DMS114 treated with DMSO at 0.1 percent for 48 hours (cell line): ENCODE results near the gene LYZ.
"Not testable (repeated sequence)": the region's sequence is repeated elsewhere in the genome, so short reads cannot be mapped to it uniquely, and the experiment has no call there.

Source experiments
- DNase-seq: peaks from one replicate; lab custom pipeline; 2025; ENCODE audit not compliant: unreplicated experiment; lab: John Stamatoyannopoulos, UW

The LYZ gene

GRCh38 chr12:69348162-69348938 lies at the start of gene LYZ:
TSS of gene LYZ (plus strand) at chr12:69348381. CDS start at chr12:69348409, 28 bp downstream.
- no peak for DNase-seq

- no peak for DNase-seq
Measured at GRCh38 chr12:69298947-69299346, 49.2 kb upstream of the LYZ start.

GRCh38 chr12:69304284-69304683 lies 43.9 kb upstream of the LYZ start:
- DNase-seq, result no peak

GRCh38 chr12:69309461-69309860 lies 38.7 kb upstream of the LYZ start:
- no peak for DNase-seq

GRCh38 chr12:69313209-69313608 lies 35.0 kb upstream of the LYZ start:
- no peak for DNase-seq

- DNase-seq, result not testable (repeated sequence)
Measured at GRCh38 chr12:69316784-69317183, 31.4 kb upstream of the LYZ start.

- DNase-seq, result not testable (repeated sequence)
Measured at GRCh38 chr12:69317233-69317632, 30.9 kb upstream of the LYZ start.

- no peak for DNase-seq
Measured at GRCh38 chr12:69318225-69318624, 30.0 kb upstream of the LYZ start.

- no peak for DNase-seq
Measured at GRCh38 chr12:69321351-69321750, 26.8 kb upstream of the LYZ start.

- no peak for DNase-seq
Measured at GRCh38 chr12:69324797-69325466, 23.2 kb upstream of the LYZ start.

- DNase-seq, result no peak
Measured at GRCh38 chr12:69328426-69328825, 19.8 kb upstream of the LYZ start.

- DNase-seq, result no peak
Measured at GRCh38 chr12:69329669-69330428, 18.3 kb upstream of the LYZ start.

GRCh38 chr12:69330475-69331473 lies 17.4 kb upstream of the LYZ start:
- no peak for DNase-seq

GRCh38 chr12:69331519-69331908 lies 16.7 kb upstream of the LYZ start:
- no peak for DNase-seq

GRCh38 chr12:69331909-69332684 lies 16.1 kb upstream of the LYZ start:
- DNase-seq, result no peak

GRCh38 chr12:69332815-69333358 lies 15.3 kb upstream of the LYZ start:
- DNase-seq, result no peak

GRCh38 chr12:69334158-69334557 lies 14.0 kb upstream of the LYZ start:
- DNase-seq, result no peak

GRCh38 chr12:69337311-69338090 lies 10.7 kb upstream of the LYZ start:
- DNase-seq, result no peak
